HEK293 (cell line): Measurements from ENCODE around the gene IFI44L.
A peak's percentile ranks its signal among the peaks of the same experiment; 100 is the strongest.

Experiments
- CTCF ChIA-PET: fragments of 350-600 bp; formaldehyde crosslinking; extraction: SDS; loops from one replicate; lab custom pipeline; 2021; ENCODE audit warnings: antibody characterized with exemption; lab: Yijun Ruan, JAX
- POLR2A ChIA-PET: fragments of 300-600 bp; formaldehyde crosslinking; extraction: SDS; loops from one replicate; lab custom pipeline; 2020; ENCODE audit warnings: antibody characterized with exemption, inconsistent platforms; lab: Yijun Ruan, JAX
- H3K27ac ChIP-seq: fragments of 200-500 bp; sonication (Bioruptor generic); 2 replicates; pipeline ENCODE4 v1.5.1; 2014; ENCODE audit warnings: low read depth, low read length, control low read depth, inconsistent platforms; ENCODE audit errors: extremely low read depth
- H3K36me3 ChIP-seq, 2 experiments: fragments of 200-500 bp in 1 of 2; sonication (Bioruptor generic) in 1 of 2; 1 replicate in 1 of 2; 2 replicates in 1 of 2; pipeline ENCODE4 v1.5.1; 2014 to 2017; ENCODE audit warnings: inconsistent platforms in 2 of 2, low read length in 2 of 2; ENCODE audit not compliant: control insufficient read depth in 2 of 2, insufficient read depth in 1 of 2
- H3K4me1 ChIP-seq: fragments of 200-500 bp; sonication (Bioruptor generic); 2 replicates; pipeline ENCODE4 v1.5.1; 2014; ENCODE audit warnings: mild to moderate bottlenecking, low read length, inconsistent platforms; ENCODE audit not compliant: control insufficient read depth, insufficient read depth
- H3K4me3 ChIP-seq: 2 replicates; pipeline ENCODE4 v1.5.1; 2011; ENCODE audit warnings: low read depth, mild to moderate bottlenecking, control low read depth, low read length, moderate library complexity
- H3K9me3 ChIP-seq: fragments of 200-500 bp; sonication (Bioruptor generic); 2 replicates; pipeline ENCODE4 v1.5.1; 2014; ENCODE audit warnings: low read depth, low read length, inconsistent platforms; ENCODE audit not compliant: control insufficient read depth, insufficient read depth
- BCL11A ChIP-seq: fragments of 450-650 bp; formaldehyde crosslinking; IDR thresholded peaks from 2 replicates; pipeline ENCODE4 v1.5.1; 2016; ENCODE audit warnings: low read depth, missing biosample characterization, missing genetic modification characterization
- FEZF1 ChIP-seq: fragments of 450-650 bp; formaldehyde crosslinking; IDR thresholded peaks from 2 replicates; pipeline ENCODE4 v1.5.1; 2016; ENCODE audit warnings: missing biosample characterization, missing genetic modification characterization
- HOXD13 ChIP-seq: sonication (generic); formaldehyde crosslinking; IDR thresholded peaks from 2 replicates; pipeline ENCODE4 v1.8.0; 2022; ENCODE audit warnings: missing genetic modification reagents, borderline replicate concordance
- PRDM1 ChIP-seq: fragments of 450-650 bp; formaldehyde crosslinking; IDR thresholded peaks from 2 replicates; pipeline ENCODE4; 2016; ENCODE audit warnings: missing biosample characterization, missing genetic modification characterization
- RBAK ChIP-seq: fragments of 450-650 bp; formaldehyde crosslinking; IDR thresholded peaks from 2 replicates; pipeline ENCODE4 v1.5.1; 2016; ENCODE audit warnings: missing biosample characterization, missing genetic modification characterization
- ZBTB21 ChIP-seq: fragments of 450-650 bp; formaldehyde crosslinking; IDR thresholded peaks from 2 replicates; pipeline ENCODE4 v1.5.1; 2017; ENCODE audit warnings: missing biosample characterization, missing genetic modification characterization
- ZFP41 ChIP-seq: fragments of 450-650 bp; formaldehyde crosslinking; IDR thresholded peaks from 2 replicates; pipeline ENCODE4 v1.5.1; 2016; ENCODE audit warnings: missing biosample characterization, missing genetic modification characterization, borderline replicate concordance
- ZNF121 ChIP-seq: fragments of 450-650 bp; formaldehyde crosslinking; IDR thresholded peaks from 2 replicates; pipeline ENCODE4 v1.5.1; 2016; ENCODE audit warnings: missing biosample characterization, missing genetic modification characterization
- ZNF23 ChIP-seq: fragments of 450-650 bp; formaldehyde crosslinking; IDR thresholded peaks from 2 replicates; pipeline ENCODE4 v1.5.1; 2016; ENCODE audit warnings: missing biosample characterization, missing genetic modification characterization, borderline replicate concordance
- ZNF391 ChIP-seq: fragments of 450-650 bp; formaldehyde crosslinking; IDR thresholded peaks from 2 replicates; pipeline ENCODE4 v1.5.1; 2016; ENCODE audit warnings: low read depth, missing biosample characterization, missing genetic modification characterization, borderline replicate concordance
- ZNF394 ChIP-seq: fragments of 450-650 bp; formaldehyde crosslinking; IDR thresholded peaks from 2 replicates; pipeline ENCODE4 v1.5.1; 2016; ENCODE audit warnings: missing biosample characterization, missing genetic modification characterization, mild to moderate bottlenecking, moderate library complexity, borderline replicate concordance
- ZNF560 ChIP-seq: fragments of 450-650 bp; formaldehyde crosslinking; IDR thresholded peaks from 2 replicates; pipeline ENCODE4 v1.5.1; 2017; ENCODE audit warnings: missing biosample characterization, missing genetic modification characterization, borderline replicate concordance
- ZNF596 ChIP-seq: fragments of 450-650 bp; IDR thresholded peaks from 2 replicates; pipeline ENCODE4 v1.5.0; 2018; ENCODE audit warnings: missing biosample characterization, mild to moderate bottlenecking, missing genetic modification characterization, moderate library complexity
- ZNF621 ChIP-seq: fragments of 450-650 bp; formaldehyde crosslinking; IDR thresholded peaks from 2 replicates; pipeline ENCODE4 v1.5.1; 2017; ENCODE audit warnings: missing biosample characterization, missing genetic modification characterization
- ZNF654 ChIP-seq: fragments of 450-650 bp; formaldehyde crosslinking; IDR thresholded peaks from 2 replicates; pipeline ENCODE4 v1.5.1; 2016; ENCODE audit warnings: low read depth, missing biosample characterization, missing genetic modification characterization
- ZNF660 ChIP-seq: fragments of 450-650 bp; IDR thresholded peaks from 2 replicates; pipeline ENCODE4 v1.5.1; 2018; ENCODE audit warnings: missing biosample characterization, mild to moderate bottlenecking, missing genetic modification characterization
- ZNF707 ChIP-seq: fragments of 450-650 bp; formaldehyde crosslinking; IDR thresholded peaks from 2 replicates; pipeline ENCODE4 v1.5.1; 2016; ENCODE audit warnings: missing biosample characterization, missing genetic modification characterization
- TF ChIP-seq, protein P1 (sequence below): fragments of 450-650 bp; formaldehyde crosslinking; optimal IDR thresholded peaks from 2 replicates; pipeline ENCODE3; 2016; ENCODE audit warnings: missing biosample characterization, mild to moderate bottlenecking, missing genetic modification characterization
- TF ChIP-seq, protein P2 (sequence below): fragments of 450-650 bp; formaldehyde crosslinking; conservative IDR thresholded peaks from 2 replicates; pipeline ENCODE4 v1.5.1; 2016; ENCODE audit warnings: low read depth, missing biosample characterization, missing genetic modification characterization
- TF ChIP-seq, protein P3 (sequence below): fragments of 450-650 bp; formaldehyde crosslinking; IDR thresholded peaks from 2 replicates; pipeline ENCODE4 v1.5.1; 2016; ENCODE audit warnings: missing biosample characterization, missing genetic modification characterization, low read depth

IFI44L gene

DNA sequence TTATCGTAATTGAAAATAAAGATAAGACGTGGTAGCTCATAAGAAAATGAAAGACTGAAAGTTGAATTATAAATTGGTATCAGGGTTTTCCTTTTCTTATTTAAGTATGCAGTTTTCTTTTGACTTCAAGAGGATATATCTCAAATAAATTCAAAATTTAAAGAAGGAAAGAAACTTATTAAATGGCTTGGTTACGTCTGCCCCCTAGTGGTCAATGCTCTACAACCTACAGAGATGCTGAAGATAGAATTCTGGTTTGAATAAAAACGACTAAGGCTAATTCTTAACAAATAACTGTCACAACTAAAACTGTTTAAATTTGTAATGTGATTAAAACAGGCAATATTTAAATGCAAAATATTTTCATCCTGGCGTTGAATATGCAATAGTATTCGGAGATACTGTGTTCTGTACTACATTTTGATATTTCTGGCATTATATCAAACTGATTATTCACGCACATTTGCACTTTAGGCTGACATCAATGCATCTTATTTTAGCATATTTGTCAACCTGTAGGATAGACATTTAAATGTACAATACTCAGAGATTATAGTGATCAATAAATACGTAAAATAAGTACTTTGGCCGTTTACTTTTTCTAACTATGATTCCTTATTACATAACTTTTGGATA lies 56.2 kb downstream of the IFI44L start:
- H3K9me3 ChIP-seq, result no peaks in the 10 kb centered on the region
- ChIA-PET CTCF (interaction anchor here (0.6 to 2.2 kb wide), 16 partner anchors 19 to 583 kb away, joined by 3 to 14 read pairs (median 4); partner anchors contain the start of gene IFI44L), POLR2A (no interaction called here)
- TF ChIP-seq ZNF654 (peak; percentile 71), BCL11A (tag by site-specific recombination) (no peak)
- no peaks in the 10 kb centered on the region for H3K36me3 ChIP-seq
- H3K27ac ChIP-seq, result no peak overlapping the region
- H3K4me1 ChIP-seq, result no peaks in the 10 kb centered on the region
- H3K4me3 ChIP-seq, result no peak overlapping the region

DNA sequence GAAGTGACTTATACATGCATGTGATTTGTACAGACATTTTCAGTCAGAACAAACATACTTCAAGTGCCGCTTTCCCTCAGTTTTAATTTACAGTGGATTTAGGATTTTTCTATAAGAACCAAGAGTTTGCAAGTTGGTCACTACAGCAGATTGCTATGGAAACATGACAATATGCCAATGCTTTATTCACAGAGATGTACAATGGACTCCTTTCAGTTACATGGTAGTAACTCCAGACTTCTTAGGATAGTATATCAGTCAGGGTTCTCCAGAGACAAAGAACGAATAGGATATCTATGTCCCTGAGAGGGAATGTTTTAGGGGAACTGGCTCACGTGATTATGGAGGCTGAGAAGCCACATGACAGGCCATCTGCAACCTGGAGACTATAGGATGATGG lies 56.7 kb downstream of the IFI44L start:
- Histone ChIP-seq H3K9me3 (no peaks in the 10 kb centered on the region), H3K4me3 (no peak overlapping the region), H3K36me3 (no peaks in the 10 kb centered on the region), H3K27ac (no peak overlapping the region), H3K4me1 (no peaks in the 10 kb centered on the region)
- POLR2A ChIA-PET, result no interaction called here
- TF ChIP-seq PRDM1 (tag by site-specific recombination) (no peak), ZNF621 (tag by site-specific recombination) (no peak), ZNF391 (tag by site-specific recombination) (no peak), ZBTB21 (no peak), ZNF560 (no peak), FEZF1 (no peak), ZFP41 (tag by site-specific recombination) (no peak), ZNF707 (tag by site-specific recombination) (no peak)
- TF ChIP-seq, protein P1, sequence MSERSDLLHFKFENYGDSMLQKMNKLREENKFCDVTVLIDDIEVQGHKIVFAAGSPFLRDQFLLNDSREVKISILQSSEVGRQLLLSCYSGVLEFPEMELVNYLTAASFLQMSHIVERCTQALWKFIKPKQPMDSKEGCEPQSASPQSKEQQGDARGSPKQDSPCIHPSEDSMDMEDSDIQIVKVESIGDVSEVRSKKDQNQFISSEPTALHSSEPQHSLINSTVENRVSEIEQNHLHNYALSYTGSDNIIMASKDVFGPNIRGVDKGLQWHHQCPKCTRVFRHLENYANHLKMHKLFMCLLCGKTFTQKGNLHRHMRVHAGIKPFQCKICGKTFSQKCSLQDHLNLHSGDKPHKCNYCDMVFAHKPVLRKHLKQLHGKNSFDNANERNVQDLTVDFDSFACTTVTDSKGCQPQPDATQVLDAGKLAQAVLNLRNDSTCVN (tag by site-specific recombination), result no peak
- CTCF ChIA-PET, result interaction anchor here (0.8 to 2.1 kb wide), 2 partner anchors 11 to 59 kb away, joined by 3 to 8 read pairs; no protein-coding TSS in a partner anchor

DNA sequence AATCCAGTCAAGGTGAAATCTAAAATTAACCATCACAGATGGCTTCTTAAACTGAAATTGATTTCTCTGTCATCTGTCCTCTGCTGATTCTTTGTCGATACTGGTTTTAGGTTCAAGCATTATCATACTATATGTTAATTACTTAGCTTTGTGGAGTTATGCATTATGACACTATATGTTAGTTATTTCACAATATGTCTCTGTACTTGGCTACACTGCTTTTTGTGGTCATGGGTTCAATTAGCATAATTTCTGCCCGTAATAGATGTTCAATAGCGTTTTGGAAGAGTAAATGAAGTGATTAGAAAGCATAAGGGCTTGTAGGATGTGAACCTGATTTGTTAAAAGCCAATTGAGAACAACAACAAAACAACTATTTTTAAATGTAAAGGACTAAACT lies 57.5 kb downstream of the IFI44L start:
- no peak overlapping the region for H3K27ac ChIP-seq
- no peaks in the 10 kb centered on the region for H3K4me1 ChIP-seq
- no peak overlapping the region for H3K4me3 ChIP-seq
- no peaks in the 10 kb centered on the region for H3K9me3 ChIP-seq
- CTCF ChIA-PET, result interaction anchor here (0.8 to 2.1 kb wide), 4 partner anchors 12 to 345 kb away, joined by 3 to 8 read pairs (median 4); no protein-coding TSS in a partner anchor
- TF ChIP-seq ZNF23 (tag by site-specific recombination), result no peak
- TF ChIP-seq ZNF660 (tag by site-specific recombination), result no peak
- H3K36me3 ChIP-seq, result no peaks in the 10 kb centered on the region
- POLR2A ChIA-PET, result no interaction called here

DNA sequence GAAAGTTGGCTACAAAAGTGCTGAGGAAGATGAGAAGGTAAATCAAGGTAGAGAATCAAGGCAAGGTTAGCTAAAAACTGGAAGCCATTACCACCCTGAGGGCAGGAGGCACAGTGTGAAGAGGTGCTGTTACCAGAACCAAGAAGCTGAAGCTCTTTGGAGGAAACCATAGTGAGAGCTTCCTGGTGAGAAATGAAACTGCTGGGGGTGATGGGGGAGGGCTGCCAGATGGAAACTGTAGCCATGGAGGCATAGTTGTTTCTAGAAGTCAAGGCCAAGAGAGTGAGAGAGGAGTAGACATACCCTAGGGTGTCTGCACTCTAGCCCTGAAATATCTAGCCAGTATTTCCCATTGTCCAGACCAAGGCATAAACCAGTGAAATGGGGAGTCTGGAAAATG lies 58.1 kb downstream of the IFI44L start:
- CTCF ChIA-PET, result interaction anchor here (0.9 to 2.1 kb wide), 3 partner anchors 61 to 346 kb away, joined by 3 to 8 read pairs (median 5); no protein-coding TSS in a partner anchor
- H3K27ac ChIP-seq, result no peak overlapping the region
- H3K36me3 ChIP-seq, result no peaks in the 10 kb centered on the region
- no peaks in the 10 kb centered on the region for H3K9me3 ChIP-seq
- no peak overlapping the region for H3K4me3 ChIP-seq
- POLR2A ChIA-PET, result no interaction called here
- no peaks in the 10 kb centered on the region for H3K4me1 ChIP-seq
- no peak for TF ChIP-seq HOXD13 (CRISPR knock-in tag)
- no peak for TF ChIP-seq ZNF394 (tag by site-specific recombination)
- TF ChIP-seq ZNF596 (tag by site-specific recombination), result no peak
- TF ChIP-seq ZNF121 (tag by site-specific recombination), result no peak
- TF ChIP-seq, protein P2, sequence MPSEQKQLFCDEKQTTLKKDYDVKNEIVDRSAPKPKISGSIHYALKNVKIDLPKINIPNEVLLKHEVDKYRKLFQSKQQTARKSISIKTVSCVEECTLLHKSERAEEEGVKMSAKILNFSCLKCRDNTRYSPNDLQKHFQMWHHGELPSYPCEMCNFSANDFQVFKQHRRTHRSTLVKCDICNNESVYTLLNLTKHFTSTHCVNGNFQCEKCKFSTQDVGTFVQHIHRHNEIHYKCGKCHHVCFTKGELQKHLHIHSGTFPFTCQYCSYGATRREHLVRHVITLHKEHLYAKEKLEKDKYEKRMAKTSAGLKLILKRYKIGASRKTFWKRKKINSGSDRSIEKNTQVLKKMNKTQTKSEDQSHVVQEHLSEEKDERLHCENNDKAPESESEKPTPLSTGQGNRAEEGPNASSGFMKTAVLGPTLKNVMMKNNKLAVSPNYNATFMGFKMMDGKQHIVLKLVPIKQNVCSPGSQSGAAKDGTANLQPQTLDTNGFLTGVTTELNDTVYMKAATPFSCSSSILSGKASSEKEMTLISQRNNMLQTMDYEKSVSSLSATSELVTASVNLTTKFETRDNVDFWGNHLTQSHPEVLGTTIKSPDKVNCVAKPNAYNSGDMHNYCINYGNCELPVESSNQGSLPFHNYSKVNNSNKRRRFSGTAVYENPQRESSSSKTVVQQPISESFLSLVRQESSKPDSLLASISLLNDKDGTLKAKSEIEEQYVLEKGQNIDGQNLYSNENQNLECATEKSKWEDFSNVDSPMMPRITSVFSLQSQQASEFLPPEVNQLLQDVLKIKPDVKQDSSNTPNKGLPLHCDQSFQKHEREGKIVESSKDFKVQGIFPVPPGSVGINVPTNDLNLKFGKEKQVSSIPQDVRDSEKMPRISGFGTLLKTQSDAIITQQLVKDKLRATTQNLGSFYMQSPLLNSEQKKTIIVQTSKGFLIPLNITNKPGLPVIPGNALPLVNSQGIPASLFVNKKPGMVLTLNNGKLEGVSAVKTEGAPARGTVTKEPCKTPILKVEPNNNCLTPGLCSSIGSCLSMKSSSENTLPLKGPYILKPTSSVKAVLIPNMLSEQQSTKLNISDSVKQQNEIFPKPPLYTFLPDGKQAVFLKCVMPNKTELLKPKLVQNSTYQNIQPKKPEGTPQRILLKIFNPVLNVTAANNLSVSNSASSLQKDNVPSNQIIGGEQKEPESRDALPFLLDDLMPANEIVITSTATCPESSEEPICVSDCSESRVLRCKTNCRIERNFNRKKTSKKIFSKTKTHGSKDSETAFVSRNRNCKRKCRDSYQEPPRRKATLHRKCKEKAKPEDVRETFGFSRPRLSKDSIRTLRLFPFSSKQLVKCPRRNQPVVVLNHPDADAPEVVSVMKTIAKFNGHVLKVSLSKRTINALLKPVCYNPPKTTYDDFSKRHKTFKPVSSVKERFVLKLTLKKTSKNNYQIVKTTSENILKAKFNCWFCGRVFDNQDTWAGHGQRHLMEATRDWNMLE (tag by site-specific recombination), result no peak
- no peak for TF ChIP-seq RBAK (tag by site-specific recombination)
- no peak for TF ChIP-seq ZNF391 (tag by site-specific recombination)
- TF ChIP-seq, protein P3, sequence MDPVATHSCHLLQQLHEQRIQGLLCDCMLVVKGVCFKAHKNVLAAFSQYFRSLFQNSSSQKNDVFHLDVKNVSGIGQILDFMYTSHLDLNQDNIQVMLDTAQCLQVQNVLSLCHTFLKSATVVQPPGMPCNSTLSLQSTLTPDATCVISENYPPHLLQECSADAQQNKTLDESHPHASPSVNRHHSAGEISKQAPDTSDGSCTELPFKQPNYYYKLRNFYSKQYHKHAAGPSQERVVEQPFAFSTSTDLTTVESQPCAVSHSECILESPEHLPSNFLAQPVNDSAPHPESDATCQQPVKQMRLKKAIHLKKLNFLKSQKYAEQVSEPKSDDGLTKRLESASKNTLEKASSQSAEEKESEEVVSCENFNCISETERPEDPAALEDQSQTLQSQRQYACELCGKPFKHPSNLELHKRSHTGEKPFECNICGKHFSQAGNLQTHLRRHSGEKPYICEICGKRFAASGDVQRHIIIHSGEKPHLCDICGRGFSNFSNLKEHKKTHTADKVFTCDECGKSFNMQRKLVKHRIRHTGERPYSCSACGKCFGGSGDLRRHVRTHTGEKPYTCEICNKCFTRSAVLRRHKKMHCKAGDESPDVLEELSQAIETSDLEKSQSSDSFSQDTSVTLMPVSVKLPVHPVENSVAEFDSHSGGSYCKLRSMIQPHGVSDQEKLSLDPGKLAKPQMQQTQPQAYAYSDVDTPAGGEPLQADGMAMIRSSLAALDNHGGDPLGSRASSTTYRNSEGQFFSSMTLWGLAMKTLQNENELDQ, result no peak
